Neuronal stem cell (in vitro differentiated cells): ENCODE results near the gene FOXO3.

Experiments
- DNase-seq: peaks from one replicate; pipeline ENCODE4 v3.0.0-alpha.2; 2013; ENCODE audit warnings: low spot score
- H2AFZ ChIP-seq: one replicate; pipeline ENCODE4 v1.6.1; 2013; ENCODE audit warnings: mild to moderate bottlenecking, low read length, inconsistent platforms
- H2AK5ac ChIP-seq: 2 replicates; pipeline ENCODE4 v1.6.1; 2013; ENCODE audit warnings: low read depth, mild to moderate bottlenecking, inconsistent platforms, low read length, moderate library complexity, mixed read lengths
- H2BK120ac ChIP-seq: 2 replicates; pipeline ENCODE4 v1.6.1; 2013; ENCODE audit warnings: low read depth, mild to moderate bottlenecking, inconsistent platforms, low read length, moderate library complexity, mixed read lengths
- H2BK12ac ChIP-seq: one replicate; pipeline ENCODE4 v1.6.1; 2013; ENCODE audit warnings: low read length, inconsistent platforms
- H2BK15ac ChIP-seq: 2 replicates; pipeline ENCODE4 v1.6.1; 2013; ENCODE audit warnings: mild to moderate bottlenecking, low read length, inconsistent platforms, mixed read lengths
- H2BK5ac ChIP-seq: one replicate; pipeline ENCODE4 v1.6.1; 2013; ENCODE audit warnings: inconsistent platforms, mild to moderate bottlenecking, low read length, moderate library complexity
- H3K14ac ChIP-seq: one replicate; pipeline ENCODE4 v1.6.1; 2013; ENCODE audit warnings: low read length, inconsistent platforms
- H3K18ac ChIP-seq: 2 replicates; pipeline ENCODE4 v1.6.1; 2013; ENCODE audit warnings: low read length, inconsistent platforms
- H3K23ac ChIP-seq: 2 replicates; pipeline ENCODE4 v1.6.1; 2013; ENCODE audit warnings: low read depth, mild to moderate bottlenecking, mixed read lengths, low read length, inconsistent platforms; ENCODE audit not compliant: poor library complexity
- H3K27ac ChIP-seq: replicated peaks from 3 replicates; pipeline ENCODE4 v1.5.1; 2013; ENCODE audit warnings: low read length, inconsistent platforms
- H3K27me3 ChIP-seq, 3 experiments: 2 replicates each; pipeline ENCODE4 v1.6.1; 2013; ENCODE audit warnings: low read length in 3 of 3, mild to moderate bottlenecking in 2 of 3, inconsistent platforms in 1 of 3, low read depth in 1 of 3, mixed read lengths in 1 of 3, moderate library complexity in 1 of 3; ENCODE audit not compliant: control insufficient read depth in 3 of 3, insufficient read depth in 3 of 3
- H3K36me3 ChIP-seq, 2 donors: replicated peaks in 1 of 2; 2 replicates each; pipeline ENCODE4 v1.6.1; 2013; ENCODE audit warnings: low read length in 2 of 2; ENCODE audit not compliant: control insufficient read depth in 2 of 2, insufficient read depth in 2 of 2
- H3K4ac ChIP-seq: 2 replicates; pipeline ENCODE4 v1.6.1; 2013; ENCODE audit warnings: inconsistent platforms, mild to moderate bottlenecking, low read length, moderate library complexity
- H3K4me1 ChIP-seq, 2 donors: 1 replicate in 1 of 2; 2 replicates in 1 of 2; pipeline ENCODE4 v1.6.1; 2013; ENCODE audit warnings: low read length in 2 of 2, low read depth in 1 of 2; ENCODE audit not compliant: control insufficient read depth in 2 of 2, insufficient read depth in 1 of 2
- H3K4me2 ChIP-seq: one replicate; pipeline ENCODE4 v1.6.1; 2013; ENCODE audit warnings: mild to moderate bottlenecking, low read length, inconsistent platforms; ENCODE audit not compliant: insufficient read depth, poor library complexity, severe bottlenecking
- H3K4me3 ChIP-seq, 2 donors: 2 replicates each; pipeline ENCODE4 v1.5.1; 2013; ENCODE audit warnings: low read length in 2 of 2, mild to moderate bottlenecking in 2 of 2, inconsistent platforms in 1 of 2, moderate library complexity in 1 of 2
- H3K79me1 ChIP-seq: one replicate; pipeline ENCODE4 v1.6.1; 2013; ENCODE audit warnings: low read depth, mild to moderate bottlenecking, inconsistent platforms, low read length, moderate library complexity
- H3K9ac ChIP-seq: one replicate; pipeline ENCODE4 v1.6.1; 2013; ENCODE audit warnings: mild to moderate bottlenecking, low read depth, low read length, inconsistent platforms; ENCODE audit not compliant: poor library complexity
- H3K9me3 ChIP-seq, 2 donors: replicated peaks in 1 of 2; 2 replicates each; pipeline versions ENCODE3 to v1.6.1; 2013; ENCODE audit warnings: low read length in 2 of 2, mild to moderate bottlenecking in 2 of 2, inconsistent platforms in 1 of 2, low read depth in 1 of 2, mixed read lengths in 1 of 2, moderate library complexity in 1 of 2; ENCODE audit not compliant: control insufficient read depth in 2 of 2, insufficient read depth in 1 of 2
- H4K8ac ChIP-seq: one replicate; pipeline ENCODE4 v1.6.1; 2013; ENCODE audit warnings: low read depth, mild to moderate bottlenecking, inconsistent platforms, low read length, moderate library complexity
- H4K91ac ChIP-seq: one replicate; pipeline ENCODE4 v1.6.1; 2013; ENCODE audit warnings: low read length, low read depth, mild to moderate bottlenecking, inconsistent platforms; ENCODE audit not compliant: poor library complexity
- WGBS, 2 donors: extraction: QIAGEN DNeasy Blood & Tissue Kit; methylation state at CpG; one replicate each; pipeline ENCODE4 v1.1.7; 2013; ENCODE audit warnings: missing lambda C conversion rate in 2 of 2, mixed read lengths in 1 of 2; ENCODE audit not compliant: insufficient read length in 2 of 2, insufficient replicate concordance in 1 of 2; ENCODE audit errors: extremely low coverage in 2 of 2; 5-methylcytosine and 5-hydroxymethylcytosine counted together

The FOXO3 gene

DNA sequence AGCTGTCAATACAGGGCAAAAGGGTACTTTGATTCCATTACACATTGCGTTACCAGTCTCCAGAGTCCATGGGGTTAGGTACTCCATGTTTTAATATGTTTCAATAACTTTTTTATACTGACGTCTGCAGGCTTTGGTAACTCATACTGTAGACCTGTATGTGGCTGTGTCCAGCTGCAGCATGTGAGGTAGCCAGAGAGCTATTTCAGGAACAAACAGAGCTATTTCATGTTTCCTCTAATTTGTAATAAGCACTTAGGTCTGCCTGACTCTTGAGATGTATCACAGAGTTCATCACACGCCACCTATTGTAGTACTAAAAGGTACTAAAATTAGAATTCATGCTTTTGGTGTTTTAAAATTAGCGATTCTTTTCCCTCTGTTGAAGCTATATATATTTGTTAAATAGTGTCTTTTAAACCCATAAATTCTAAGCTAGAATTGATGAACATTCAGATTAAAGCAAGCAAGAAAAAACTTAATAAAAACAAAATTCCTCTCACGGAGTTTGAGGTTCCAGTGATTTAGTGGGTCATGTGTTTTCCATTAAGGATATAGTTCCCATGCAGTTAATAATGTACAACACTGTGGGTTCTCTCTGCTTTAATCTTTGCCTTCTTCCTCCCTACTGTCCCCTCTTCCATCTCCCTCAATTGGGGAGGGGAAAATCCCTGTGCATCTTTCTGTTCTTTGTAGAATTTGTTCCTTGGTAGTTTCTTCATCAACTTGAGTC is 37.0 kb downstream of the FOXO3 start:
- H4K8ac ChIP-seq, result no peak overlapping the region
- DNase-seq, result no peak
- no peak overlapping the region for H3K4me3 ChIP-seq
- H3K18ac ChIP-seq, result no peak overlapping the region
- H4K91ac ChIP-seq, result no peak overlapping the region
- no peak overlapping the region for H3K27ac ChIP-seq
- WGBS, 2 donors, result no CpG with 5 or more reads among the region's 5 CpGs
- no peaks in the 10 kb centered on the region for H3K79me1 ChIP-seq
- H3K14ac ChIP-seq, result no peak overlapping the region
- H2BK120ac ChIP-seq, result no peak overlapping the region
- no peak overlapping the region for H2BK5ac ChIP-seq
- H2BK15ac ChIP-seq, result no peak overlapping the region
- H3K4ac ChIP-seq, result no peak overlapping the region
- no peaks in the 10 kb centered on the region for H3K36me3 ChIP-seq
- no peak overlapping the region for H3K9ac ChIP-seq
- H2BK12ac ChIP-seq, result no peak overlapping the region
- H2AK5ac ChIP-seq, result no peak overlapping the region
- H3K4me1 ChIP-seq, result peaks cover 0 to 7% of the 10 kb centered on the region in 2 donors
- H3K9me3 ChIP-seq, result no peaks in the 10 kb centered on the region
- H3K4me2 ChIP-seq, result no peak overlapping the region
- no peaks in the 10 kb centered on the region for H3K27me3 ChIP-seq
- H2AFZ ChIP-seq, result no peak overlapping the region
- no peak overlapping the region for H3K23ac ChIP-seq

DNA sequence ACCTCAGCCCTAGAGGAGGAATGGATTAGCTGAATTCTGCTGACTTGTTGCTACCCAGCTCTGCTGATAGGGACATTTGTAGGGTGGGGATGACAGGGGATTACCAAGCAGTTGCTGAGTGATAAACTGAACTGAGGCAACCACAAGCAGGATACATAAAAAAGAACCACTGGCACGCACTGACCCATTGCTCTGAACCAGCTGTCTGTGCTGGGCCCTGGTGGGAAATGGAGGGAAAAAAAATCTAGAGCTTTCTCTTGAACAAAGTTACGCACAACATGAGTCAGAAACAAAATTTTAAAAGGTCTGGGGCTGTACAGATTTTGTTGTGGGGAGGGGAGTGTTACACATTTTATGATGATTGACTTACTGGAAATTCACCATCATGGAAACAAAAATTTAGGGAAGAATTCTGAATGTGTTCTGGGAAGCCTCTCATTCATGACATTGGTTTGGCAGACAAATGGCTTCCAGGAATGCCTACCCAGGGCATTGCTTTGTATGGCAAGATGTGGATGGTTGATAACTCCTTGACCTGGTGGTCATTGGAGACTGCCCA is 37.7 kb downstream of the FOXO3 start:
- H3K23ac ChIP-seq, result no peak overlapping the region
- H3K4me2 ChIP-seq, result no peak overlapping the region
- no peak overlapping the region for H4K8ac ChIP-seq
- no peaks in the 10 kb centered on the region for H3K9me3 ChIP-seq
- no peak overlapping the region for H2BK12ac ChIP-seq
- WGBS, 2 donors, result no CpG with 5 or more reads among the region's 2 CpGs
- H2AK5ac ChIP-seq, result no peak overlapping the region
- H3K18ac ChIP-seq, result no peak overlapping the region
- H3K27ac ChIP-seq, result no peak overlapping the region
- no peak overlapping the region for H3K4ac ChIP-seq
- H2BK15ac ChIP-seq, result no peak overlapping the region
- H3K27me3 ChIP-seq, result no peaks in the 10 kb centered on the region
- H2AFZ ChIP-seq, result no peak overlapping the region
- no peak for DNase-seq
- no peaks in the 10 kb centered on the region for H3K79me1 ChIP-seq
- no peak overlapping the region for H2BK5ac ChIP-seq
- H4K91ac ChIP-seq, result no peak overlapping the region
- H3K36me3 ChIP-seq, result no peaks in the 10 kb centered on the region
- H3K4me3 ChIP-seq, result no peak overlapping the region
- H2BK120ac ChIP-seq, result no peak overlapping the region
- H3K14ac ChIP-seq, result no peak overlapping the region
- peaks cover 0 to 7% of the 10 kb centered on the region in 2 donors for H3K4me1 ChIP-seq
- no peak overlapping the region for H3K9ac ChIP-seq

DNA sequence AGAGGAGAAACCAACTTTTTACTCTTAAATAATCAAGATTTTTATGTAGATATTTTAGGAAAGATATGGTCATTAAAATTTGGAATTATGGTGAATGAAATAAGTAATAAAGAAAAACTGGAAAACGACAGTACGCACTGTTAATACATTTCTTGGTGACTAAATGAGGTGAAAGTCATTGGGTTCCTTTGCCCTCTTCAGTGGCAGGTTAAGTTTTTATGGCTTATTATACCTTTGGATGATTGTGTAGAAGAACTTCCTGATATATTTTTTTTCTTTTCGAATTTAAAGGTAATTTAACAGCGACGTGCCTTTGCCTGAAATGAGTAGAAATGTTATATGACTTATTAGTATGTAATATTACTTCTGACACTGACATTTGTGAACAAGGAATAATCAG is 43.4 kb downstream of the FOXO3 start:
- Histone ChIP-seq H2BK120ac (no peak overlapping the region), H3K4me3 (no peak overlapping the region), H3K4me2 (no peak overlapping the region), H2BK5ac (no peak overlapping the region), H4K8ac (no peak overlapping the region), H3K18ac (no peak overlapping the region), H3K79me1 (no peaks in the 10 kb centered on the region), H3K14ac (no peak overlapping the region), H3K9ac (no peak overlapping the region), H3K23ac (no peak overlapping the region), H2AK5ac (no peak overlapping the region), H3K4me1 (peaks cover 0 to under 1% of the 10 kb centered on the region in 2 donors), H3K27ac (no peak overlapping the region), H3K27me3 (no peaks in the 10 kb centered on the region), H2AFZ (no peak overlapping the region), H3K4ac (no peak overlapping the region), H2BK12ac (no peak overlapping the region), H3K9me3 (no peaks in the 10 kb centered on the region), H3K36me3 (no peaks in the 10 kb centered on the region), H2BK15ac (no peak overlapping the region), H4K91ac (no peak overlapping the region)
- WGBS, 2 donors, result 100% methylated on average over 1 of the region's 5 CpGs; no CpG with 5 or more reads in 1 of the 2 donors
- no peak for DNase-seq

DNA sequence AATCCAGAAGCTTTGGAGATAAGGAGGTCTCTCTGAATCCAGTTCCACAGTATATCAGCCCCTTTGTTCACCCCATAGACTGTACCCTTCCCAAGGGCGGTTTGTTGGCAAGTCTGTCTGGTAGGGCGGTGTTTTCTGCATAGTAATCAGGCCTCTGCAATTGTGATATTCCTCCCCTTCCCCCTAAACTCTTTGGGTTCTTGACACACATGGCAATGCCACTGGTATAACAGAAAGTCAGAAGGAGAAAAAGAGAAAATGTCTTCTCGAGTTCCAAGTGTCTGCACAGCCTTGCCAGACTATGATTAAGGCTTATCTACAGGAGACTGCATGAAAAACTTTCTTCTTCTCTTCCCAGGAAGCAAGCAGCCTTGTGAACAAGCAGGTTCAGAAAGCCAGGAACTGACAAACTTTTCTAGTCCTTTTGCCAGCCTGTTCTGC is 45.6 kb downstream of the FOXO3 start:
- no peak for DNase-seq
- Histone ChIP-seq H2BK5ac (no peak overlapping the region), H2BK15ac (no peak overlapping the region), H3K36me3 (no peaks in the 10 kb centered on the region), H2AK5ac (no peak overlapping the region), H3K14ac (no peak overlapping the region), H2AFZ (no peak overlapping the region), H4K91ac (no peak overlapping the region), H3K27ac (no peak overlapping the region), H3K9ac (no peak overlapping the region), H3K23ac (no peak overlapping the region), H2BK12ac (no peak overlapping the region), H3K4me1 (peaks cover 8 to 9% of the 10 kb centered on the region in 2 donors), H3K27me3 (no peaks in the 10 kb centered on the region), H2BK120ac (no peak overlapping the region), H3K4me3 (no peak overlapping the region), H3K4ac (no peak overlapping the region), H3K18ac (no peak overlapping the region), H4K8ac (no peak overlapping the region), H3K79me1 (no peaks in the 10 kb centered on the region), H3K9me3 (no peaks in the 10 kb centered on the region), H3K4me2 (no peak overlapping the region)
- no CpG with 5 or more reads among the region's 3 CpGs for WGBS, 2 donors
